HG03139 (cell line): ENCODE results near the gene LAMC3.
"Not testable (repeated sequence)": the region's sequence is repeated elsewhere in the genome, so short reads cannot be mapped to it uniquely, and the experiment has no call there.

ENCODE experiments used
- ATAC-seq: cut with Tn5 transposase; IDR thresholded peaks from one replicate; pipeline ENCODE4 v1.9.1; 2021; ENCODE audit not compliant: unreplicated experiment

The LAMC3 gene

DNA sequence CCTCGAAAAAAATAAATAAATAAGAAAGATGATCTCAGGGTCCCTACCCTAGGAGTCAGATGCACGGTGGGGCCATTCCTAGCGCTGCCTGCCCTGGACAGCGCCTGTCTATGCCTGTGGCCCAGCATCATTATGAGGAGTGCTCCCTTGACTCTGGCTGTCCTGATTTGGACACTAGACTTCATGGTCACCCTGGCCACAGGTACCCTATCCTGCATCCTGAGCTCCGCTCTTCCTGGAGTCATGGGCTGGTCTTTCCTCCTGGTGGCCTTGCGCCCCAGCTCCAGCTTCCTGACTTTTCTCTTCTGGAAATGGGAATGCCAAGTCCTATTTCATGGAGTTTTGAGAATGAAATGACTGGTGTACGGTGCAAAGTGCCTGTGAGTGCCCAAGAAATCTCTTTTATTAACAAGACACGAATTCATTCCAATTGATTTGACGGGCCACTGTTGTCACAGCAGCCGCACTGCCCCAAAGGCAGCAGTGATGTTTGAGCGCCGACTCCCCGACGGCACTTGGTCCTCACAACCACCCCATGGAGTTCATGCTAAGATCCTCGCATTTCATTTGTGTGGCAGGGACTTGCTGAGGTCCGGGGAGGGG, 86.8 kb downstream of the LAMC3 start:
- ATAC-seq: no peak

DNA sequence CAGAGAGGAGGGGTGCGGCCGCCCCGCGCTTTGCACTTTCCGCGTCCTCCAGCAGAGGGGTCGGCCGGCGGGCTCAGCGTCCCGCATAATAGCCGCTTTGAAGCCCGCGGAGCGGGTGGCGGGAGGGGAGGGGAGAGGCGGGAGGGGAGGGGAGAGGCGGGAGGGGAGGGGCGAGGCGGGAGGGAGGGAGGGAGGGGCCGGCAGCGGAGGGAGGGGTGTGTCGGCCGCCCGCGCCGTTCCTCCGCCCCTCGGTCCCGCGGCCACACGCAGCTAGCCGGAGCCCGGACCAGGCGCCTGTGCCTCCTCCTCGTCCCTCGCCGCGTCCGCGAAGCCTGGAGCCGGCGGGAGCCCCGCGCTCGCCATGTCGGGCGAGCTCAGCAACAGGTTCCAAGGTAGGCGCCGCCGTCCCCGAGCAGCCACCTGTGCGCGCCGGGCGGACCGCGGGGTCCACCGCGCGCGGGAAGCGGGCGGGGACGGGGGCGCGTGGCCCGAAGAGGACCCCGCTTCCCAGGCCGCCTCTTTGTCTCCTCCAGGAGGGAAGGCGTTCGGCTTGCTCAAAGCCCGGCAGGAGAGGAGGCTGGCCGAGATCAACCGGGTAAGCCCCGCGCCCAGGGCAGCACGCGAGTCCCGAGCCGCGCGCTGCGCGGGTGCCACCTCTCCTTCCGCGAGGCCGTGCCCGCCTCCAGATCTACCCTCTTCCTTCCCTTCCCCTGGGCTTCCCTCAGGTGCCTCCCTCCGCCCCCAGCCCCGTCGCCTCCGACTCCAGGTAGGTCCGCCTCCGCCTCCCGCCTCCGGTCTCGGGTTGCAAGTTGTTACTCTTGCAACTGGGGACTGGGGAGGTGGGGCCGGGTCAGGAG, 87.5 kb downstream of the LAMC3 start, which contains the start of gene AIF1L:
Gene AIF1L (plus strand): TSS at position 263 of the 857 bp plus-strand sequence. CDS start 99 bp downstream, at position 362.
- ATAC-seq: no peak

DNA sequence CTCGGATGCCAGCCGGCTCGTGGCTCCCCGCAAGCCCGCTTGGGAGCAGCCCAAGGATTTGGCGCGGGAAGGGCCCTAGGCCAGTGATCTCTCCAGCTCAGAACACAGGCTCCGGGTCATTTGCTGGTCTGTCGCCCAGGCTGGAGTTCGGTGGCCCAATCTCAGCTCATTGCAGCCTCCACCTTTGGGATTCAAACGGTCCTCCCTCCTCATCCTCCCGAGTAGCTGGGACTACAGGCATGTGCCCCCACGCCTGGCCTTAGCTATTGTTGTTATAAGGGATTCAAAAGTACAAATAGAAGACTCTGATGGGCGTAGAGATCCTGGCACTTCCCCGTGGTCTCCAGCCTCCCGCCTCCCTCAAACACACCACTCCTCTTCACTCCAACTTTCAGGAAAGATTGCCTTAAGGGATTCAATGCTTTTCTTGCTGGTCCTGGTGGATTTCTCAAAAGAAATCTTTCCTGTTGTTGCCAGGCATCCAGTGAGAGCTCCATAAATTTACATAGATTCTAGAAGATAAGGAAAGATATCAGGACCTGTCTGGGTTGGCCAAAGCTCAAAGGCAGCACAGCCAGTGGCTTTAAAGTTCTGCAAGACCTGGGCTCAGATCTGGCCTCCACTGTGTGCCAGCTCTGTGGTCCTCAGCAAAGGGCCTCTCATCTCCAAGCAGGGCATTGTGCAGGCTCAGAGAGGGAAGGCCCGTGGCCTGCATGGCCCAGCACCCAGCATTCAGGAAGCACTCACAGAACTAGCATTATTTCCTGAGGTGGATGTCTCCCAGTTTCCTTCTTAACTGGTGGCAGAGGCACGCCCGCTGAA, 88.4 kb downstream of the LAMC3 start:
- ATAC-seq: no peak

DNA sequence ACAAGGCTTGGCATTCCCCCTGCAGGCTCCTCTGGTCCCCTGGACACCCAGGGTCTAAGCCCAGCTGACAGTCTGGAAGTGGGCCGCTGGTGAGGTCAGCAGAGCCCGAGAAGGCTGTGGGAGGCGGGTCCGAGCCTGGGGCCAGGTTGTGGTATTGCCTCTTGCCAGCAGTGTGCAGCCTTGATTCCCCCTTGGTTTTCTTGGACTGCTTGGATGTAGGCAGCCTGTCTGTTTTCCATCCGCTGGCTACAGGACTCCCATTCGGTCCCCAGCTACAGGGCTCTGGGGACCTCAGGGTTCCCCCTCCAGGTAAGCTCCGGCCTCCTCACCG, 88.9 kb downstream of the LAMC3 start:
- no peak for ATAC-seq

- ATAC-seq: no peak
These were observed 89.6 kb downstream of the LAMC3 start for GRCh38 chr9:131098391-131099101.

DNA sequence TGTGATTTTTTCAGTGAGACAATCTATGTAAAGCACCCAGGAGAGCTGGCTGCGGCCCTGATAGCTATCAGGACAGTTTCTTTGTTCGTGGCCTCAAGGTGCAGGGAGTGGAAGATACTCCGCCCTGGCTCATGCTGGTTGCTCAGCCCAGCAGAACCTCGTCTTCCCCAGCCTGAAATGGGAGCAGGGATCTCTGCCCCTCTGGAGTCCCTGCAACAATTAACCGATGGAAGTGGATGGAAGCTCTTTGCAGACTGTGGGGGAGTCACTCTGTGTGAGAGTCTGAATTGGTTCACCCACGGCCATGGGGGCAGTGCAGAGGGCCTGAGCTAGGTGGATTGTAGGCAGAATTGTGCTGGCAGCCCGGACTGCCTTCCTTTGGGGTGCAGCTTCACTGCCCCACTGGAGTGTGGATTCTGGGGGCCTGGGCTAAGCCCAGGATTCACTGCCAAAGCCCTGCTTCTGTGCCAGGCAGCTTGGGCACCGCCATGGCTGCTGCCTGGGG, 90.2 kb downstream of the LAMC3 start:
- no peak for ATAC-seq

DNA sequence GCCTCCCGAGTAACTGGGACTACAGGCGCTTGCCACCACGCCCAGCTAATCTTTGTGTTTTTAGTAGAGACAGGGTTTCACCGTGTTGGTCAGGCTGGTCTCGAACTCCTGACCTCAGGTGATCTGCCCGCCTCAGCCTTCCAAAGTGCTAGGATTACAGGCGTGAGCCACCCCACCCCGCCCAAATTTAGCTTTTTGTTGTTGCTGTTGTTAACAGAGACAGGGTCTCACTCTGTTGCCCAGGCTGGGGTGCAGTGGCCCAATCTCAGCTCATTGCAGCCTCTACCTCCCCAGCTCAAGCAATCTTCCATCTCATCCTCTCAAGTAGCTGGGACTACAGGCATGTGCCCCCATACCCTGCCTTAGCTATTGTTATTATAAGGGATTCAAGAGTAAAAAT, 90.9 kb downstream of the LAMC3 start:
- ATAC-seq: not testable (repeated sequence)

DNA sequence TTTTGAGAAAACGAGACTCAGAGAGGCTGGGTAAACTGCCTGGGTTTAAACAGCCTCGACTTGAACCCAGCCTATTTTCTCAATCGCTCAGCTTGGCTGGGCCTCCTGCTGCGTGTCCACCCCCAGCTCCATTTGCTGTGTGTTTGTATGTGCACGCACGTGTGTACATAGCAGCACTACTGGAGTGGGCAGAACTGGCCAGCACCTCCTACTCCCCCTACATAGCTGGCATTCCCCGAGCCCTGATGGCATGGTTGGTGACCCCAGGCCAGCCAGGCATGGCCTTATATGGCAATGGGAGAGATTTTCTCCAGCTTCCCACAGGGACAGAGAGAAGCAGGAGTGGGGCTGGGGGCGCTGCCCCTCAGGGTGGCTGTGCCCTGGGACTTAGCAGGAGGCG, 91.5 kb downstream of the LAMC3 start:
- no peak for ATAC-seq

- no peak for ATAC-seq
These were observed 92.4 kb downstream of the LAMC3 start for GRCh38 chr9:131101207-131101964.

- no peak for ATAC-seq
These were observed 94.0 kb downstream of the LAMC3 start for GRCh38 chr9:131103024-131103423.

GRCh38 chr9:131103535-131103934, 94.6 kb downstream of the LAMC3 start:
- no peak for ATAC-seq

DNA sequence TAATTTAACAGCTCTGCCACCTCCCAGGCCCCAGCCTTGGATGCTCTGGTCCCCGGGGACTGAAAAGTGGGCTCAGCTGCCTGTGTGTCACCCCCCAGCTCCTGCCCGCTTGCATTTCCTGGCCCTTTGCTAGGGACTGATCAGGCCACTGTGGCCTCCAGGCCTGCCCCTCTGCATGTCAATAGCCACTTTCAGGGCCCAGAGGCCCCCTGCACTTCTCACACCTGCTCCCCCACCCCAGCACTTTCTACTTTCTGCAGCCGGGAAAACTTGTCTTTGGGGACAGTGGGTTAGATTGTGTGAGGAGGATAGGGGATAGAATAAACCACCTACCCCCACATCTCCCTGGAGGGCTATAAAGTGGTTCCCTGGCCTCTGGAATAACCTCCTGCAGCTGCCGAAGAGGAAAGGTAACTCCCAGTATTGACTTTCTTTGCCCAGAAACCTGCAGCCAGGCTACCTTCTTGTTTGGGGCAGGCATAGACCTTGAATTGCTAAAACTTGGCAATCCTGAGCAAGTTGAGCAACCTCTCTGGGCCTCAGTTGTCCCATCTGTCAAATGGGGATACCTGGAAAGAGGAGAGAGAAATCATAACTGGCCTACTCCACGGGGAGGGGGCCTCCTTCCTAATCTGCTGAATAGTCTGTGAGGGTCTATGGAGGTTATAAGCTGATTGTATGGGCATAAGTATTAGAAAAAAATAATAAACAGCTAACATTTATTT, 95.2 kb downstream of the LAMC3 start:
- no peak for ATAC-seq

GRCh38 chr9:131105952-131106351, 97.0 kb downstream of the LAMC3 start:
- ATAC-seq: no peak

- no peak for ATAC-seq
These were observed 98.8 kb downstream of the LAMC3 start for GRCh38 chr9:131107760-131108159.

DNA sequence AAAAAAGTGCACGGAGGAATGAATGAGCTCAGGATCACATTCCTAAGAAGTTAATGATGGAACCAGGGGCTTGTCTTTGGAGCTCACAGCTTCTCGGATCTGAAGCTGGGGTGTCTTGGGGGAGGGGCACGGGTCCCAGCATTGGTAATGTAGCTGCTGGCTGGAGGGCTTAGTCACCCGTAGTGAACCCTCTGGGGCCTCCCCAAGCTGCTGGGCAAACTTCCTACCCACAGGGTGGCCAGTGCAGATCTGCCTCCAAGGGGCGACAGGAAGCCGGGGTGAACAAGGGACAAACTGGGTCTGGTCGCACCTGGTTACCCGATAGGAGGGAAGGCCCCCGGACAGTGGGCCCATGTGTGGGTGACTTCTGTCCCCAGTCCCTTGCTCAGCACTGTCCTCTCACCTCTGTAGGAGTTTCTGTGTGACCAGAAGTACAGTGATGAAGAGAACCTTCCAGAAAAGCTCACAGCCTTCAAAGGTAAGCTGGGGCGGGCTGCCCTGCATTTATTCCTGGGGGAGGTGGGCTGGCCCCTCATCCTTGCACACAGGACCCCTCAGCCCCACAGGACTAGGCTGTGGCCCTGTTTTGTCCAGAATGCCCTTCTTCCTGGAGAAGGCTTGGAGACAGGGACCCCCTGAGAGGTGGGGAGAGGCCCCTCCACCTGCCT, 102.3 kb downstream of the LAMC3 start:
- no peak for ATAC-seq

- ATAC-seq: no peak
These were observed 102.9 kb downstream of the LAMC3 start for GRCh38 chr9:131111854-131112311.

DNA sequence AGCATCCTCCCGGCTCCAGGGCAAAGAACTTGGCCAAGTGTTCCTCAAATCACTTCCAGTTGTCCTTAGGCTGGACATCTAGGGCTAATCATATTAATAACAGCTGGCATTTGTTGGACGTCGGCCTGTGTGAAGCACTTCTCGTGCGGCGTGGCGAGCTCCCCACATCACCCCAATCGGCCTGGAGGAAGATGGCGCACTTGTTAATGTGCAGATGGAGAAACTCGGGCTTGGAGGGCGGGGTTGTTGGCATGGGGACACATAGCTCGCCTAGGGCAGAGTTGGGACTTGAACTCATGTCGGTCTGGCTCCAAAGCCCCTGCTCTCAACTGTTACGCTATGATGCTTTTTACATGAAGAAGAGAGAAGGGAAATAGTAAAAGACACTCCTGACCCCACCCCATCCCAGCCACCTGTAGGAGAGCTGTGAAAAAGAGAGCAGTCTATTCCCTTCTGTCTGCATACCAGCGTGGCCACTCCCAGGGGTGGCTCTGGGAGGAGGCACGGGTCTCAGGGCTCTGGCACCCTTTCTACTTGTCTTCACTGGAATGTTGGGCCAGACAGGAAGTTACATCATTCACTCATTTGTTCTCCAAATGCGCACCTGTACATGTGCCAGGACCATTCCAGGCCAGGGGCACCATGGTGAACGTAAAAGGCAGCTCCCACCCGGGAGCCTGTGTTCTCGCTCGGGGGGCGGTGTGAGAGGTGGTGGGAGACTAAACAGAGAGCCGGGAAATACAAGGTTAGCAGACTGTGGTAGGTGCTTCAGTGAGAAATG, 103.6 kb downstream of the LAMC3 start:
- no peak for ATAC-seq

- no peak for ATAC-seq
These were observed 104.7 kb downstream of the LAMC3 start for GRCh38 chr9:131113655-131114054.
